ENCODE results near the gene CAVIN1.

Gene CAVIN1

GRCh38 chr17:42413464-42414040 lies 9.5 kb downstream of the CAVIN1 start:
- TF ChIP-seq CTCF (IDR thresholded peaks at IDR 0.05) (no peak), ZFX (IDR thresholded peaks at IDR 0.05; ENCODE audit: borderline replicate concordance) (no peak)
- no peak overlapping the region for H3K27ac ChIP-seq

- H3K27ac ChIP-seq: no peak overlapping the region
Measured at GRCh38 chr17:42411905-42412679, 11.0 kb downstream of the CAVIN1 start.

GRCh38 chr17:42411361-42411760 lies 11.7 kb downstream of the CAVIN1 start:
- TF ChIP-seq CTCF (IDR thresholded peaks at IDR 0.05) (no peak), ZFX (IDR thresholded peaks at IDR 0.05; ENCODE audit: borderline replicate concordance) (no peak)
- no peak overlapping the region for H3K27ac ChIP-seq

More at GRCh38 chr17:42411905-42412679, 11.0 kb downstream of the CAVIN1 start:
- no peak for TF ChIP-seq CTCF (IDR thresholded peaks at IDR 0.05)

GRCh38 chr17:42410319-42410685 lies 12.8 kb downstream of the CAVIN1 start:
- H3K27ac ChIP-seq: no peak overlapping the region
- TF ChIP-seq CTCF (IDR thresholded peaks at IDR 0.05) (no peak), ZFX (IDR thresholded peaks at IDR 0.05; ENCODE audit: borderline replicate concordance) (no peak)

GRCh38 chr17:42409523-42410318 lies 13.3 kb downstream of the CAVIN1 start:
- no peak overlapping the region for H3K27ac ChIP-seq
- TF ChIP-seq ZFX (IDR thresholded peaks at IDR 0.05; ENCODE audit: borderline replicate concordance): no peak
- no peak for TF ChIP-seq CTCF (IDR thresholded peaks at IDR 0.05)

GRCh38 chr17:42408061-42408460 lies 15.0 kb downstream of the CAVIN1 start:
- H3K27ac ChIP-seq: no peak overlapping the region
- no peak for TF ChIP-seq CTCF (IDR thresholded peaks at IDR 0.05)
- TF ChIP-seq ZFX (IDR thresholded peaks at IDR 0.05; ENCODE audit: borderline replicate concordance): no peak

All from 22Rv1 (cell line).